Stimulated activated memory B cell treated with anti-CD40 and anti-IgM and Interleukin-4, amounts not matched to agents 10 μg/mL and 1 μg/mL and 100 μg/mL, for 72 hours (primary cell): ENCODE measurements around the gene LRCOL1.

Experiments used
- ATAC-seq: fragments of 150-1000 bp; cut with Tn5 transposase; 2 replicates; pipeline ENCODE4 v1.10.0; 2021
- H3K27ac Mint-ChIP-seq: one replicate; pipeline ENCODE4 v1.8.0; 2022; ENCODE audit warnings: mild to moderate bottlenecking, mixed read lengths
- H3K27me3 Mint-ChIP-seq: one replicate; pipeline ENCODE4 v1.8.0; 2022; ENCODE audit warnings: mixed read lengths
- H3K36me3 Mint-ChIP-seq: one replicate; pipeline ENCODE4 v1.8.0; 2022; ENCODE audit warnings: mixed read lengths
- H3K4me1 Mint-ChIP-seq: one replicate; pipeline ENCODE4 v1.8.0; 2022; ENCODE audit warnings: mixed read lengths
- H3K4me3 Mint-ChIP-seq: one replicate; pipeline ENCODE4 v1.8.0; 2022; ENCODE audit warnings: mild to moderate bottlenecking, moderate library complexity, mixed read lengths
- H3K9me3 Mint-ChIP-seq: one replicate; pipeline ENCODE4 v1.8.0; 2022; ENCODE audit warnings: mixed read lengths

Gene LRCOL1

DNA sequence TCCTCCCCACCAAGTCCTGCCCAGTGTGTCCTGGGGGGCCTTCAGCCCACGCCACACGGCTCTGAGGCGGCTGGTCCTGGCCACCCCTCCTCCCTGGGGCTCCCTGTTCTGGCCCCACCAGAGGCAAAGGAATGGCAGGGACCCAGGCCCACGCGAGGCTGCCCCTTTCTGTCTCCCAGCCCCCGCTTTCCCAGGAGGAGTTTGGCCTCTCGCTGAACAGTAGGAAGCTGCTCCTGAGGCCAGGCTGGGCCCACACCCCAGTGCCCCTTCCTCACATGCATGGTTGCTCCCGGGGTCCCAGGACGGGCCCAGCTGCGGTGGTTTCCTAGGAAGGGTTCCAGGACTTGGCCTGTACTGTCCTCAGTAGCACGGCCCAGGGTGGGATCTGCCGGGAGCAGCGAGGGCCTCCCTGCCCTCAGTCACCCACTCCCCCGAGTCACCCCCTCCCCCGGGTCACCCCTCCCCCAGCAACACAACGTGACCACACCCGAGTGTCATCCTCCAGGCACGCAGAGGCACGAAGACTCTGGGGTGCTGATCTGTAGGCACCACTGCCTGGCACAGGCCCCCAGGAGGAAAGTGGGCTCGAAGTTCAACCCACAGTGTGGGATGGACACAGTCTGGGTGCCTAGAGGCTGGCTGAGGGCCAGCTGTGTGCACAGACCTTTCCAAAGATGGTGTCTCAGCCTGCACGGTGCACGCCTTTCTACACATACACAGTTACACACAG lies 33.0 kb downstream of the LRCOL1 start:
- H3K9me3 Mint-ChIP-seq, result no peaks in the 10 kb centered on the region
- H3K27ac Mint-ChIP-seq, result no peak overlapping the region
- H3K4me3 Mint-ChIP-seq, result no peak overlapping the region
- H3K4me1 Mint-ChIP-seq, result no peaks in the 10 kb centered on the region
- H3K36me3 Mint-ChIP-seq, result peaks cover 69% of the 10 kb centered on the region
- no peaks in the 10 kb centered on the region for H3K27me3 Mint-ChIP-seq
- ATAC-seq, result no peak

DNA sequence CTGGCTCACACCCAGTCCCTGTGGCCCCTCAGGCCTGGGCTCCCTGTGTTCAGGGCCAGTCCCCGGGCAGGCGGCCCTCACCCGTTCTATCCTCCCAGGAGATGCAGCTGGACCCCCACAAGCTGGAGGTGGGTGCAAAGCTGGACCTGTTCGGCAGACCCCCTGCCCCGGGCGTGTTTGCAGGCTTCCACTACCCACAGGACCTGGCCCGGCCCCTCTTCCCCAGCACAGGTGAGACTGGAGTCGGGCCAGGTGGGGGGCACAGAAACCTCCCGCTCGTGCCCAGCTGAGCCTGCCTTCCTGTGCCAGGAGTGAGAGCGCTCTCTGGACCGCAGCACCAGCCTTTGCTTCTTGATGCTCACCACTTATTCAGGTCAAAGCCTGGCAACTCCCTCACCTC lies 33.7 kb downstream of the LRCOL1 start:
- Mint-ChIP-seq H3K27ac (no peak overlapping the region), H3K27me3 (no peaks in the 10 kb centered on the region), H3K4me3 (no peak overlapping the region), H3K4me1 (no peaks in the 10 kb centered on the region), H3K9me3 (no peaks in the 10 kb centered on the region), H3K36me3 (peaks cover 63% of the 10 kb centered on the region)
- no peak for ATAC-seq

DNA sequence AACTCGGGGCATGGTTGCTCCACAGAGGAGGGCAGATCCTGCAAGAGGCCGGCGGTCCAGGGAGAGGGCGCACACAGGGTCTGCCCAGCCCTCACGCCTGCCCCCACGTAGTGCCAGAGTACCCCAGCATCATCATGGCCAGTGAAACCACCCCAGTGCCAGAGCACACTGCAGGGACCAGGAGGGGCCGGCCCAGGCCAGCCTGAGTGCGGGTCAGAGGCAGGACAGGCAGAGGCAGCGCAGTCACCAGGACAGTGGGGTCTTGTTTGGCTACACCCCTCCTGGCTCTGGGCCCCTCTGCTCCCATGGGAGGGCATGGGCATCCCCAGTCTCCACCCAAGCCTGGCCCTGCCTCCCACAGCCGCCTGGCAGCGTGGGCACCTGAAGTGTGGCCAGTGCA lies 34.7 kb downstream of the LRCOL1 start:
- peaks cover 62% of the 10 kb centered on the region for H3K36me3 Mint-ChIP-seq
- H3K27ac Mint-ChIP-seq, result no peak overlapping the region
- H3K9me3 Mint-ChIP-seq, result no peaks in the 10 kb centered on the region
- ATAC-seq, result no peak
- H3K4me3 Mint-ChIP-seq, result no peak overlapping the region
- H3K4me1 Mint-ChIP-seq, result no peaks in the 10 kb centered on the region
- no peaks in the 10 kb centered on the region for H3K27me3 Mint-ChIP-seq

DNA sequence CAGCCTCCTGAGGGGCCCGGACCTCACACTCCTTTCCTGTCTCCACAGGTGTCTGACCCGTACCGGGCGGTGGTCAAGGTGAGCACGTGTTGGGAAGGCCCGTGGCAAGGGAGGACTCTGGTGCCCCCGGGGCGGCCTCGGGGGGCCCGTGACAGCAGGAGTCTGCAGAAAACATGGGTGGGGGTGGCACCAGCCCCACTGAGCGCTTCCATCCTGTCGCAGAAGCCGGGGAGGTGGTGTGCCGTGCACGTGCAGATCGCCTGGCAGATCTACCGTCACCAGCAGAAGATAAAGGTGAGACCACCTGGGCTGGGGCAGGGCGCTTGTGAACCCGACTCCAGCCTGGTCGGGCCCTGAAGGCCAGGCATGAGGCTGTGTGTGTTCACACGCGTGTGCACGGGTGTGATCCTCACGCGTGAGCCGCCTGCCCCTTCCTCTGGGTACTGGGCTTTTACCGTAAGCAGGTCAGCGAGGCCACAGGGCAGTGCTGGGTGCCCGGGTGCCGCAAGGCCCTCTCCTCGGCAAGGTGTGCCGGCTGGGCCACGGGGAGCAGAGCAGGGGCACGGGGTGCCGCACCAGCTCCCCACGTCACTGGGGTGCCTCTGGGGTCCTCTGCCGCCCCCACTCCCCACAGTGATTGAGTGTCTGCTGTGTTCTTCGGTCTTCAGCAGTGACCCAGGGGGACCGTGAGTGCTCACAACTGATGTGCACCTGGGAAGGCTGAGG lies 35.9 kb downstream of the LRCOL1 start:
- Mint-ChIP-seq H3K27me3 (no peaks in the 10 kb centered on the region), H3K36me3 (peaks cover 53% of the 10 kb centered on the region), H3K9me3 (no peaks in the 10 kb centered on the region), H3K4me3 (no peak overlapping the region), H3K27ac (no peak overlapping the region), H3K4me1 (no peaks in the 10 kb centered on the region)
- ATAC-seq, result no peak

DNA sequence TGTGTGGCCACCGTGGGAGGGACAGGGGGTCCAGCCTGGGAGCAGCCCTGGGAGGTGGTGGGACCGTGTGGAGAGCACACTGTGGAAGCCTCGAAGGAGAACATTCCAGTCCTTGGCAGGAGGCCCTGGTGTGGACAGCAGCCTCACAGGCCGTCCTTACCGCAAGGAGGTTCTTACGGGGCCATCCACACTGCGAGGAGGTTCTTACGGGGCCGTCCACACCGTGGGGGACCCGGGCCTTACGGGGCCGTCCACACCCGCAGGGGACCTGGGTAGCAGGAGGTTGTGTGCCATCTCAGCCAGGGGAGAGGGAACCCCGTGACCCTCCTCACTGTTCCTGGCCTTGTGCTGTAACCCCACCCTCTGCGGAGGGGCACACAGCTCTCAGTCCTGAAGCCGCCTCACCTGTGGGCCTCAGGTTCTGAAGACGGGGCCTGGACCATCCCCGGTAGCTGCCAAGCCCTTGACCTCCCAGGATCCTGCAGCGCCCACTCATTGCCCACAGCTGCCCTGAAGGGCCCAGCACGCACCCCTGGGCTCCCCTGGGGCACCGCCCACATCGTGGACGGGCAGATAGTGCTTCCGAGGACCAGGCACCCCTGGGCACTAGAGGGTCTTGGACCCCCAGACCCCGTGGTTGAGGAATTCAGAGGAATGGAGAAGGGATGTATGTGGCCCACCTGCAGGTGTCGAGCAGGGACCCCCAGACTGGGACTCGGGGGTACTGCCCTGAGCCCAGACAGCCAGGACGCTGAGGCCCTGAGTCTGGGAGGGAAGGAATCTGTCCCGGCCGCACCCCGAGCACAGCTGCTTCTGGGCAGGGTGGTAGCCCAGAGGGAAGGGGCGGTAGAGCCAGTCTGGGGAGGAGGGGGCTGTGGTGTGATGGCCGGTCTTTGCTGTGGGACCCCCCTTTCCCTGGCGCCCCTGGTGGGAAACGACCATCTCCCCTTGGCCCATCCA lies 37.3 kb downstream of the LRCOL1 start:
- H3K9me3 Mint-ChIP-seq, result no peaks in the 10 kb centered on the region
- H3K27me3 Mint-ChIP-seq, result no peaks in the 10 kb centered on the region
- no peaks in the 10 kb centered on the region for H3K4me1 Mint-ChIP-seq
- H3K27ac Mint-ChIP-seq, result no peak overlapping the region
- ATAC-seq, result no peak
- peaks cover 42% of the 10 kb centered on the region for H3K36me3 Mint-ChIP-seq
- H3K4me3 Mint-ChIP-seq, result no peak overlapping the region

DNA sequence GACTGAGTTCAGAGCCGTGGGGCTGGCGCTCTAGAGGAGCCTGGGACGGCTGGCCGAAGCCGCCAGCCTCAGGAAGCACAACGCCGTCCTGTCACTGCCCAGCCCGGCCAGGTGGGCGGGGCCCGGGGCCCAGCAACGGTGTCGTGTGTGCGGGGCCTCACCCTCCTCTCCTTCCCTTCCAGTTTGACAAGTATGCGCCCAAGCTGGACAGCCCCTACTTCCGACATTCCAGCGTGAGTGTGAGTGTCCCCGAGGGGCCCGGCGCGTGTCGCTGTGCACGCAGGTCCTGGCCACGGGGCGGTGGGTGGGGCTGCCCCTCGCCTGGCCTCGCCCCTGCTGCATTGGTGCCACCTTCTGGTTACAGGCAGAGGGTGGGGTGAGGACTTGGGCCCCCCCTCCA lies 38.3 kb downstream of the LRCOL1 start:
- H3K4me1 Mint-ChIP-seq, result no peaks in the 10 kb centered on the region
- no peaks in the 10 kb centered on the region for H3K27me3 Mint-ChIP-seq
- no peaks in the 10 kb centered on the region for H3K9me3 Mint-ChIP-seq
- ATAC-seq, result no peak
- no peak overlapping the region for H3K4me3 Mint-ChIP-seq
- H3K36me3 Mint-ChIP-seq, result peaks cover 32% of the 10 kb centered on the region
- no peak overlapping the region for H3K27ac Mint-ChIP-seq

DNA sequence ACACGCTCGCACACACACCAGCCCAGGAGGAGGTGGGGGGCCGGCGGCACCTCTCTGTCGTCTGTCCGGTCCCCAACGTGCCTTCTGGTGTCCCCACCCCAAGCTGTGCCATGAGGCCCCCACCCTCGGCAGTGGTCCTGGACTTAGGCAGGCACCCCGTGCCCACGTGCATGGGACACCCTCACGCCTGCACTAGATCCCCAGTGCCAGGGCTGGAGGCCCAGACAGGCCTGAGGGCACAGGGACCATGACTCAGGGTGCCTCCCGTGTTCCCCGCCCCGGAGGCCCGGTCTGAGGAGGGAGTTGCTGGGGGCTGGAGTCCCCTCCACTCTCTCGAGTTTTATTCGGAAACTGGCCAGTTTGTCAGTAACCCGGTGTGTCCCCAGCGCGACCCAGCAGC lies 38.8 kb downstream of the LRCOL1 start:
- no peak overlapping the region for H3K4me3 Mint-ChIP-seq
- ATAC-seq, result no peak
- no peaks in the 10 kb centered on the region for H3K4me1 Mint-ChIP-seq
- H3K27me3 Mint-ChIP-seq, result no peaks in the 10 kb centered on the region
- no peak overlapping the region for H3K27ac Mint-ChIP-seq
- peaks cover 27% of the 10 kb centered on the region for H3K36me3 Mint-ChIP-seq
- H3K9me3 Mint-ChIP-seq, result no peaks in the 10 kb centered on the region

DNA sequence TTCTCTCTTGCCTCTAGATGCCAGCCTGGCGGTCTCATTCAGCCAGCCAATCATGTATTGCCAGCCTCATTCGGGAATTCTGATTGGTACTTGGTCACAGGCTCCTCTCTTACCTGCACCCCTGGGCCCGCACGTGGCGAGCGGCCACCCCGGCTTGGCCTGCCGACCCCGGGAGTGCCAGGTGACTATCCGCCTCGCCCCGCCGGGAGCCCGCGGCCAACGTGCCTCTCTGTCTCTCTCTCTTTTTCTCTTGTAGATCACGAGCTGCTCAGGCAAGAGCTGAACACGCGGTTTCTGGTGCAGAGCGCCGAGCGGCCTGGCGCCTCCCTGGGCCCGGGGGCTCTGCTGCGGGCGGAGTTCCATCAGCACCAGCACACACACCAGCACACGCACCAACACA lies 39.3 kb downstream of the LRCOL1 start:
- Mint-ChIP-seq H3K27me3 (no peaks in the 10 kb centered on the region), H3K4me3 (no peak overlapping the region), H3K4me1 (peaks cover 2% of the 10 kb centered on the region), H3K36me3 (peaks cover 27% of the 10 kb centered on the region), H3K27ac (no peak overlapping the region), H3K9me3 (no peaks in the 10 kb centered on the region)
- no peak for ATAC-seq

DNA sequence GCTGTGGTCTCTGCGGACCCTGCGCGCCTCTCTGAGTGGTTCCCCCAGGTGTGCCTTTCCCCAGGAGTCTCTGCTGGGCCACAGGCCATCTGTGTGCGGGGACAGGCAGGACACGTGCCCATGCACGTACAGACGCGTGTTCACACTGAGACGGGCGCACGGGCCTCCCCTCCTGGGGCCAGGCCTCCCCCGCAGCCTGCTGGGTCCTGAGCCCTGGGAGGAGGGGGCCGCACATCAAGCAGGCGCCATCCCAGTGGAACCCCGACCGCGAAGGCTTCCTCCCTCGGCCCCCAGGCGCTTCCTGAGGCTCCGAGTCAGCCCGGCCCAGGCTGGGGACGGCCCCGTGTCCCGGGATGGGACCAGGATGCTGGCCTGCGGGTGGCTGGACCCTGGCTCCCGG lies 39.7 kb downstream of the LRCOL1 start:
- ATAC-seq, result no peak
- Mint-ChIP-seq H3K27ac (no peak overlapping the region), H3K36me3 (peaks cover 30% of the 10 kb centered on the region), H3K4me3 (no peak overlapping the region), H3K27me3 (no peaks in the 10 kb centered on the region), H3K9me3 (no peaks in the 10 kb centered on the region), H3K4me1 (peaks cover 6% of the 10 kb centered on the region)

DNA sequence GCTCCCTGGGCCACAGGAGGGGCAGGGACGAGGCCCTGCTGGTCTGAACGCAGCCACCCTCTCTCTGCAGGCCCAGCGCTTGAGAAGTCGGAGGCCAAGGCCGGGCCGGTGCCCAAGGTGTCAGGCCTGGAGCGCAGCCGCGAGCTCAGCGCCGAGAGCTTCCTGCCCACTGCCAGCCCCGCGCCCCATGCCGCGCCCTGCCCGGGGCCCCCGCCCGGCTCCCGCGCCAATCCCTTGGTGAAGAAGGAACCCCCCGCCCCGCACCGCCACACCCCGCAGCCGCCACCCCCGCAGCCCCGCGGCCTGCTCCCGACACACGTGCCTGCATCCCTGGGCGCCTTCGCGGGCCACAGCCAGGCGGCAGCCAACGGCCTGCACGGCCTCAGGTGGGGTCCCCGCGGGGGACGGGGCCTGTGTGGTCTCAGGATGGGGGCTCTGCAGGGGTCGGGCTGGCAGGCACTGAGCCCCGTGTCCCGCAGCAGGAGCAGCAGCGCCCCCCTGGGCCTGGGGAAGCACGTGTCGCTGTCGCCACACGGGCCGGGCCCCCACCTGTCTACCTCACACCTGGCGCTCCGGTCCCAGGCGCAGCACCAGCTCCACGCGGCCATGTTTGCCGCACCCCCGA lies 40.4 kb downstream of the LRCOL1 start:
- Mint-ChIP-seq H3K27me3 (no peaks in the 10 kb centered on the region), H3K36me3 (peaks cover 30% of the 10 kb centered on the region), H3K4me3 (no peak overlapping the region)

DNA sequence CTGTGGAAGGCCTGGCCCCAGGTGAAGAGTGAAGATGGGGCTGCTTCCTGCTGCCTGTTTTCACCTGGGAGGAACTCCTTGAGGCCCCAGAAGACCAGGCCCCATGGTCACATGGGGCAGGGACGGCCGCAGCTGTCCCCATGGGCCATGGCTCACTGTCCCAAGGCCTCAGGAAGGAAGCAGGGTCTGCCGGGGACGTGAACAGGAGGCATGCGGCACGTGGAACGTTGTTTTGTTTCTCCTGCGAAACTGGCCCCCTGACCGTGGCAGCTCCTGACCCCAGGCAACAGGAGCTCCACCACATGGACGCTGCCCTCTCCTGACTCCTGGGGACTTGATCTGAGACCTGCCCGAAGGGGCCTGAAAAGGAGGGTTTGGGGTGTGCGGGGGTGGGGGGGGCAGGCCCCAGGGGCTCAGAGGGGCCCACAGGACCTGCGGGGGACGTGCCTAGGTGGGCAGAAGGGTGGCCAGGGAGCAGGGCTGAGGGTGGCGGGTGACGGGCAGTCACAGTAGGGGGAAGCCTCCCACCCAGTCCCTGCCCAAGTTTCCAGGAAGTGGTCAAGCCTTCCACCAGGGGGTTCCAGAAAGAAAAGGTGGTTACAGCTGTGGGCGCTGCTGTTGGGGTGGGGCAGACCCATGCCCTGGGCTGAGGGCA lies 41.4 kb downstream of the LRCOL1 start:
- peaks cover 27% of the 10 kb centered on the region for H3K36me3 Mint-ChIP-seq
- no peak for ATAC-seq
- H3K27me3 Mint-ChIP-seq, result no peaks in the 10 kb centered on the region
- H3K4me3 Mint-ChIP-seq, result no peak overlapping the region
- H3K4me1 Mint-ChIP-seq, result peaks cover 7% of the 10 kb centered on the region
- H3K27ac Mint-ChIP-seq, result no peak overlapping the region
- no peaks in the 10 kb centered on the region for H3K9me3 Mint-ChIP-seq

More for the DNA sequence above, 40.4 kb downstream of the LRCOL1 start:
- Mint-ChIP-seq H3K4me1 (peaks cover 7% of the 10 kb centered on the region), H3K27ac (no peak overlapping the region), H3K9me3 (no peaks in the 10 kb centered on the region)
- peak; percentile 34 for ATAC-seq

DNA sequence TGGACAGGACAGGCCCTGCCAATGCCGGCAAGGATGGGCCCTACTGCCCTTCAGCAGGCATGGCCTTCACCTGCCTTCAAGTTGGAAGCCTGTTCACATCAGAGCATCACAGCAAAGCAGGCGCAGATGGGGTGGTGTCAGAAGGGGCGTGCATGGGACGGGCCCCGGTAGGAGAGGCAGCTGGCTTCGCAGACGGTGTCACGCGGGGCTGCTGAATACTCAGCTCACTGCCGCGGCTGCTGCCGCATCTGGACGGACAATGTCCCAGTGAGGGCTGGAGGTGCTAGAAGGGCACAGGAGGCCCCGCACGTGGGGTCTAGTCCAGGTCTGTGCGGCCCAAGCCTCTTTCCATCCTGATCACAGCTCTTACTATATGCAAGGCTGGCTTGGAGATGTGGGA lies 42.1 kb downstream of the LRCOL1 start:
- no peaks in the 10 kb centered on the region for H3K27me3 Mint-ChIP-seq
- no peaks in the 10 kb centered on the region for H3K9me3 Mint-ChIP-seq
- H3K36me3 Mint-ChIP-seq, result peaks cover 31% of the 10 kb centered on the region
- H3K4me1 Mint-ChIP-seq, result peaks cover 7% of the 10 kb centered on the region
- H3K27ac Mint-ChIP-seq, result no peak overlapping the region
- no peak for ATAC-seq
- H3K4me3 Mint-ChIP-seq, result no peak overlapping the region

DNA sequence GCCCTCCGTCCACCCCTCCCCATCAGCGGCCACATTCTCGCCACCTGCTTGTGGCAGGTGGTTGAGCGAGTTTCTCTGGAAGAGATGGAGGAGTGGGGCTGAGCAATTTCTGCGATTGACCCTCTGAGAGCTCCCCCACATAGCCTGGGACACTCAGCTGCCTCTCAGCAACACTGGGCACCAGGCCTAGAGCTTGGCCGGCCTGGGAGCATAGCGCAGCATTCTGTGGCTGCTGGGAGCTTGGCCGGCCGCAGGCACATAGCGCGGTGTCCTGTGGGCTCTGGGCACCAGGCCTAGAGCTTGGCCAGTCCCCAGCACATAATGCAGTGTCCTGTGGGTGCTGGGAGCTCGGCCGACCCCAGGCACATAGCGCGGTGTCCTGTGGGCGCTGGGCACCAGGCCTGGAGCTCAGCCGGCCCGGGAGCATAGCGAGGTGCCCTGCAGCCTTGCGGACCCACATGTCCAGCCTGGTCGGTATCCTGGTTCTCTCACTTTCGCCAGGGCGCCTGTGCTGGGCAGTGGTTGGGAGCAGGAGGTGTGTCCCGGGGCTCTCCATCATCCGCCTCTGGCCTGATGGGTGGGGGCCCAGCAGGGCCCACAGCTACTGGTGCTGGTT lies 43.8 kb downstream of the LRCOL1 start:
- peaks cover 29% of the 10 kb centered on the region for H3K36me3 Mint-ChIP-seq
- H3K27me3 Mint-ChIP-seq, result no peaks in the 10 kb centered on the region

DNA sequence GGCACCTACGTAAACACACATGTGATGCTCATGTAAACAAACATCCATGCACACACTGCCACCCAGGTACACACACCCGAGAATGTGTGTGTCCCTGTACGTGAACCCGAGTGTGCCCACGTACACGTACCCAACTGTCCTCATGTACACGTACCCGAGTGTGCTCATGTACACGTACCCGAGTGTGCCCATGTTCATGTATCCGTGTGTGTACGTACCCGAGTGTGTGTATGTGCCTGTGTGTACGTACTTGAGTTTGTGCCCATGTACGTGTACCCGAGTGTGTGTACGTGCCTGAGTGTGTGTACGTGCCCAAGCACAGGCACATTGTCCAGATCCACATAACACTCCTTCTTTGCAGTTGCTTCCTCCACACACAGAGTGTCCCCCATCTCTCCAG lies 45.0 kb downstream of the LRCOL1 start:
- H3K4me3 Mint-ChIP-seq, result no peak overlapping the region
- H3K4me1 Mint-ChIP-seq, result peaks cover 21% of the 10 kb centered on the region
- no peak for ATAC-seq
- peaks cover 23% of the 10 kb centered on the region for H3K36me3 Mint-ChIP-seq
- H3K27ac Mint-ChIP-seq, result no peak overlapping the region
- no peaks in the 10 kb centered on the region for H3K9me3 Mint-ChIP-seq
- no peaks in the 10 kb centered on the region for H3K27me3 Mint-ChIP-seq

More for the DNA sequence above, 43.8 kb downstream of the LRCOL1 start:
- Mint-ChIP-seq H3K4me3 (no peak overlapping the region), H3K4me1 (peaks cover 12% of the 10 kb centered on the region), H3K27ac (no peak overlapping the region), H3K9me3 (no peaks in the 10 kb centered on the region)
- no peak for ATAC-seq
